ENCODE data around the gene BRD3OS. TPM values are rescaled to one million over a fixed set of nuclear protein-coding genes. Genes with fewer than 3 reads are reported as not detected.
A peak's percentile ranks its signal among the peaks of the same experiment; 100 is the strongest.

BRD3OS gene
- total RNA-seq, 1 donor from 2014 or later: 5.3 TPM

DNA sequence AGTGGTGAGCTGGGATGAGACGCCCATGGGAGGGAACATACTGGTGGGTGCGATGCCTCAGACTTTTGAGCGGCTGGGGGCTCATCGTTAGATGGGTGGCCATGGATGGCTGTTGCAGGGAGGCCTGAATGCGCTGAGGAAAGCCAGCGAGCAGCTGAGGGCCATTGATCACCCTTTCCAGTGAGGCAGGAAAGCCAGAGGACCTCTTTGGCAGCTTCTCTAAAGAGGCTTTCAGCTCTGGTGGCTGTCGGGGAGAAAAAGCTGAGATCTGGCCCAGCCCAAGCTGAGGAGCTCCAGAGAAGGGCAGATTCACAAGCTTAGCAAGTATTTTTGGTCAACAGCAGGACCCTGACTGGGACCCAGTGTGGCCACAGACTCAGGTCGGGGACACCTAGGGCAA is 19.9 kb upstream of the BRD3OS start:
- ATAC-seq: no peak

DNA sequence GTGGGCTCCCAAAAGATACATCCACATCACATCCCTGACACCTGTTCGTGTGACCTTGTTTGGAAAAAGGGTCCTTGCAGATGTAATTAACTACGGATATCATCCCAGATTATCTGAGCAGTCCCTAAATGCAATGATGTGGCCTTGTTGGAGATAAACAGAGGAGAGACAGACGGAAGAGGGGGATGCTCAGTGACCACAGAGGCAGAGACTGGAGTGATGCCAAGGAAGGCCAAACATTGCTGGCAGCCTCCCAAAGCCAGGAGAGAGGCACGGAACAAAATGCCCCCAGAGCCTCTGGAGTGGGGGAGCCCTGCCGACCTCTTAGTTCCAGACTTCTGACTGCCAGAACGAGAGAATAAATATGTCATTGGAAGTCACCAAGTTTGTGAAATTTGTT is 18.1 kb upstream of the BRD3OS start:
- no peak for ATAC-seq

DNA sequence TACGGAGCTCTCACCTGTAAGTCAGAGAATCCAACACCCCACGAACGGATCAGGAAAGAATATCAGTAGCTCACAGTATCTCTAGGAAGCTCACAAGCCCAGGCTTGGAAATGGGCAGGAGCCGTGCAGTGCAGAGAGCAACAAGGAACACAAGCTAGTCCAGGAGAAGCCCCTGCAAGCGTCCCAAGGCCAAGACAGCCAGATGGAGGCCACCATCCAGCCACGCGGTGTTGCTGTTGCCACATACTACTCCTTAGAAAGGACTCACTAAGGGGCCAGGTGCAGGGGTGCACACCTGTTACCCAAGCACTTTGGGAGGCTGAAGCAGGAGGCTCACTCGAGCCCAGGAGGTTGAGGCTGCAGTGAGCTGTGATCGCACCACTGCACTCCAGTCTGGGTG is 17.7 kb upstream of the BRD3OS start:
- no peak for ATAC-seq

DNA sequence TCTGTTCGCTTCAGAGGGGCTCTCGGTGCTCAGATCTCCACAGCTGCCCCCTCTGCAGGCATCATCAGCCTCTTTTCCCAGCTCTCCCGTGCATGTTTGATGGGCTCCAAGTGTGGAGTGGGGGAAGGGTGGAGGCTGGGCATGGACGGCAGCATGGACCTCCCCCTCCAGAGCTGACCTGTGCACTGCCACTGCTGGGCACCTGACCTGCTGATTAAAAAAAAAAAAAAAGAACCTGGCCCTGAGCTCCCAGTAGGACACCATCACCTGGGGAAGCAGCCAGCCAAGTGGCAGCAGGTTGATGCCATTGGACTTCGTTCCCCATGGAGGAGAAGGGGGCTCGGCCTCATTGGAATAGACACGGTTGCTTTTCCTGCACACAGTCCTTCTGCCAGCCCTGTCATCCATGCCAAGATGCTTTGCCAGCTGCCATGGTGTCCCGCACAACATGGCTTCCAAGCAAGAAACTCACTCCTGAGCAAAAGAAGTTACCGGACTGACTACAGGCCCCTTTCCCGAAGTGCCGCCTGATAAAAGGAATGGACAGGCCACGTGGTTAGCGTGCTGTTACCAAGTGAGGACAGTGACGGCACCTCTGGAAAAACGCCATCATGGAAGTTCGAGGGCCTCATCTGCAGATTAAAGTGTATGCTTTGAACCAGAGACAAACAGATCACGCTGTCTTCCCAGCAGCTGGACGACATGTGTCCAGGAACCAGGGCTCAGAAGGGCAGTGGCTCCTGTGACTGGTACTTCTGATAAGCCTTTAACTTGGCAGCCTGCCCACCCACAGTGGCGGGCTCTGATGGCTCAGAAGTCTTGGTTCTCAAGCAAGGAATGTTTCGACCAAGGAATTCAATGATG is 14.7 kb upstream of the BRD3OS start:
- no peak for ATAC-seq

DNA sequence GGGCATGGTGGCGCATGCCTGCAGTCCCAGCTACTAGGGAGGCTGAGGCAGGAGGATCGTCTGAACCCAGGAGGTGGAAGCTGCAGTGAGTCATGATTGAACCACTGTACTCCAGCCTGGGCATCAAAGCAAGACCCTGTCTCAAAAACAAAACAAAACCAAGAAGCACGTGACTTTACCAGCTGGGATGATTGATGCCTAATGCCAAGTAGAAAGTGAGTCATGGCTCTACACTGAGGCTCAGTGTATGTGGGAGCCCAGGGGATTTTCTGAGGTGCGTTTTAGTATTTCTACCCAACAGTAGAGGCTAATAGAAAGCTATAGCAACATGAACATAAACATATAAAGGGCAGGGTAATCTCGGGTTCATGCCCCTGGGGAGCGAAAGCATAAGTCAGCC is 13.9 kb upstream of the BRD3OS start:
- ATAC-seq: no peak

DNA sequence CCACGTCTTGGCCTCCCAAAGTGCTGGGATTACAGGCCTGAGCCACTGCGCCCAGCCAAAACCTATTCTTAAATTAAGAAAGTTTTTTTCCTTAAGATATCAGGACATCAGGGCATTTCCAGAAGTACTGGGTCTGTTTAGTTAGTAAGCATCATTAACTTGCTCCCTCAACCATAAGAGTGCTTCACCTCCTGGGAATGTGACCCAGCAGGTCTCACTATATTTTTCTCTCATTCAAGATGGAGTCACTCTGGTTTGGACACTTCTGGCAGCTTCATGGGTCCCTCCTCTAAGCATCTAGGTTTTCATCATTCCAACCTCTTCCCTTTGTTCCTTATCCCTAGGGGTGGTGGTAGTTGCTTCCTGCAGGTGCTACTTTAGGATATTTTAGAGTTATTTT is 10.3 kb upstream of the BRD3OS start:
- ATAC-seq: peak; percentile 39

DNA sequence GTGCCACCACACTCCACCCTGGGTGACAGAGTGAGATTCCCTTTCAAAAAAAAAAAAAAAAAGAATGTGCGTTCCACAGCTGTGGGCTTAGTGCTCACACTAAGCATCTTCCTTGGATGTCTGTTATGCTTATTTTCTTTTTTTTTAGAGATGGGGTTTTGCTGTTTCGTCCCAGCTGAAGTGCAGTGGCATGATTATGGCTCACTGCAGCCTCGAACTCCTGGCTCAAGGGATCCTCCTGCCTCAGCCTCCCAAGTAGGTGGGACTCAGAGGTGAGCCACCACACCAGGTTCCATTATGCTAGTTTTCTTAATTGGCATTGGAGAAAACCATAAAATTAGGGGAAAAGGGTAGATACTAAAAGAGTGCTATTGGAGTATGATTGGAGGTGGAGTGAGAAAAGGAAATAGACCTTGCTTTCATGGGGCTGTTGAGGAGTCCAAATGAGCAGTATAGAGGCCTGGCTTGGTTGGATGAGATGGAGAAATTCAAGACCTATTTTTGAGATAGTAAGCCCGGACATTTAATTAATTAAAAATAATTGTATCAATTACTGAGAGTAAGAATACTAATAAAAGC is 978 bp upstream of the BRD3OS start:
- ATAC-seq: no peak

DNA sequence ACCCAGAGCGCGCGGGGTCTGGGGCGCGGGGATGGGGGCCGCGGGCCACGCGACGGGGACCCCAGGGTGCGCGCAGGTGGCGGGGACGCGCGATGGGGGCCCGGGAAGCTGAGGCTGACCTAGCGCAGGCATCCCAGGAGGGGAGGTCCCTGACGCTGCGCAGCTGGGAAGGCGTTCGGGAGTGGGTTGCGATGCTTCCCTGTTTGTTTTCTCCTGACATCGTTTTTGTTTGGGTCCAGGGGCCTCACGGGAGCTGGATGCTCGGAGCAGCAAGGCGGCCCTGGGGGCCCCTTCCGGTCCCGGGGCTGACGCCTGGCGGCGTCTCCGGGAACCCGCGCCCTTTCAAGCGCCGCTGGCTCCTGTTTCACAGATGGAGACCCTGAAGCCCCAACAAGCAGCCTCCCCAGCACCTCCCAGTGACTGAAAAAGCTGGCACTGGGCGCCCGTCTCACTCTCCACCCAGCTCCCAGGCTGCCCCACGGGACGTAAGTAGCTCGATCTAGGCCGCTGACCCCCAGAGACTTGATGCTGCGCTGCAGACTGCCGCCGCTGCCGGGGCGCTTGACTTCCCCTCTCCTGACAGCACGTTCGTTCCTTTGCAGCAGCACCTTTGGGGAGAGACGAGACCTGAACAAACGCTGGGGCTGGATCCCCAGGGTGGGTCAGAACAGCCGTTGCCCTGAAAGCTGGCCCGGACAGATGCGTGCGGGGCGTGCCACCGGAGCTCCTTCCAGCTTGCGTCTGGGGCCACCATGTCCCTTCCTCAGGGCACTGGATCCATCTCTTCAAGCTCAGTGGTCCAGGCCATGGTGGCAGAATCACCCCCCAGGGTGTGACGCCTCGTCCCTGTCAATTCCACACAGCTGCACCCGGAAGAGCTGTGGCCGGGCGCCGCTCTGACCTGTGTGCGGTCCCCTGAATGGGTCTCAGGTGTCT is 593 bp downstream of the BRD3OS start:
- peak; percentile 0 for ATAC-seq

DNA sequence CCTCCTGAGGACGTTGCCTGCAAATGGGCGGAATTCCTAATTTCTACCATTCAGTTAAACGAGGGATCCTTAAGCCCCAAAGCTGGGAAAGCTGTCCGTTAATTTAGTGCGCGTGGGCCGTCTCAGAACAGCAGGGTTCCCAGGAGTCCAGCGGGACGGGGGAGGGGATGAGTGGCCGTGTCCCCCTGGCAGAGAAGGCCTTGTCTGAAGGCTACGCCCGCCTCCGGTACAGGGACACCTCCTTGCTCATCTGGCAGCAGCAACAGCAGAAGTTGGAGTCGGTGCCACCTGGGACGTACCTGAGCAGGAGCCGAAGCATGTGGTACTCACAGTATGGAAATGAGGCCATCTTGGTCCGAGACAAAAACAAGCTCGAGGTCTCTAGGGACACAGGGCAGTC is 1.3 kb downstream of the BRD3OS start:
- no peak for ATAC-seq

DNA sequence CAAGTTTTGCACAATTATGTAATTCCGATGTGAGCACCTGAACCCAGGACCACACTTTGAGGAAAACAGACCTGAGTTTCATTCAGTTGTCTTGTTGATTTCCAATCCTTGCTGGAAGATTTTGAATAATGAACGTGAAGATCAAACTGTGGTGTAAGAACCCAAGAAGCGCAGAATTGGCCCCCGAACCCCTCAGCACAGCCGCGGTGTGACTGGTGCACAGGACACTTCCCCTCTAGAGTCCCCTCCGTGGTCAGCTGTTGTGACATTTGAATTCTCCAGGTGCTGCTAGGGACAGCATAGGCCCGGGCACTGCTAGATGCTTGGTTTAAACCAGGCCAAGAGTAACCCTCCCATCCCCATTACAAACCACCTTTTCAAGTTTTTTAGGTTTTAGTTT is 1.7 kb downstream of the BRD3OS start:
- no peak for ATAC-seq

DNA sequence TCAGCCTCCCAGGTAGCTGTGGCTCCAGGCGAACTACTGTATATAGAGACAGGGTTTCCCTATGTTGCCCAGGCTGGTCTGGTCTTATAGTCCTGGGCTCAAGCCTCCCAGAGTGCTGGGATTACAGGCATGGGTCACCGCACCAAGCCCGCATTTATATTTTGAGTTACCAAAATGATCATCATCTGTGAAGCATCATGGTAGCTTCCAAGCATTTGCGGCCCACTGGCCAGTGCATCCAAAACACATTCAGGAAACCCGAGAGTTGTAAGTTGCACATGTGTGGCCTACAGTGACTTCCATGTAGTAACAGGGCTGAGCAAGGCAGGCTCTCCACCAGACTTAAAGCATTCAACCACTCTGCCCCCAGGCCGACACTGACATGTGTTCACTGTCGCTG is 2.3 kb downstream of the BRD3OS start:
- no peak for ATAC-seq

DNA sequence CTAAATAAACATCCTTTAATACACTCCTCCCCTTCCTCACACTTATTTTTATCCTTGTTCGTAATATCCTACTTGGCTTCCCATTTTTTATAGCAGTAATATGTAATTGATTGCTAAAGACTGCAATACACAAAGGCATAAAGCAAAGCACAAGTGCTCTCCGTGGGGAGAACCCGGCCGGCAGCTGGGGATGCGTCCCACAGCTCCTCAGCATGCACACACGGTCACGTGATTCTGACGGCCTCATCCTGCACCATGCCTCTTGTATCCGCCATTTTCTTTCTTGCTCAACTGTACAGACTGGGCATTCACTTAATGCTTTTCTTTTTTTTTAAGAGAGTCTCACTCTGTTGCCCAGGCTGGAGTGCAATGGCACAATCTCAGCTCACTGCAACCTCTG is 2.8 kb downstream of the BRD3OS start:
- no peak for ATAC-seq

DNA sequence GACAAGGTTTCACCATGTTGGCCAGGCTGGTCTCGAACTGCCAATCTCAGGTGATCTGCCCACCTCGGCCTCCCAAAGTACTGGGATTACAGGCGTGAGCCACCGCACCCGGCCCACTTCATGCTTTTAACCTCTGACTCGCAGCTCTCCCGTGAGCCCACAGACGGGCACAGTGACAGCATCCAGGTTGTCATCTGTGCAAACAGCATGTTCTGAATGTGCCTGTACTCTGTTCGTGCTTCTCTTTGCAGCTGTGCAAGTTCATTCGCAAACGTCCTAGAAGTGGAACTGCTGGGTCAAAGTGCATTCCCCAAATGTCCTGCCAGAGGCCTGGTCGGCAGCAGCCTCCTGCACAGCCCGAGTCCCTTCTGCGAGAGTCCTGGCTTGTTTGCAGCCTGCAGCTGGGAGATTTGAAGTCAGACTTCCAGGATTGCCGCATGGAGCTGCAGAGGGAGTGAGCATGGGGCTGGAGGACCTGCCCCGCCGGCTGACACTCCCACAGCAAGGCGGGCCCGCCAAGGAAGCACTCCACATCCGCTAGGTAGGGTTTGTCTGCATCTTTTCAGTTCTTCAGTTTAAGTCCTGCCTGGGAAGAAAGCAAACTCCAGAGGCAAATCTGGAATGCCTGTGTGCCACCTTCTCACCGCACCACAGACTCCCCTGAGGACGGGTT is 3.4 kb downstream of the BRD3OS start:
- no peak for ATAC-seq

DNA sequence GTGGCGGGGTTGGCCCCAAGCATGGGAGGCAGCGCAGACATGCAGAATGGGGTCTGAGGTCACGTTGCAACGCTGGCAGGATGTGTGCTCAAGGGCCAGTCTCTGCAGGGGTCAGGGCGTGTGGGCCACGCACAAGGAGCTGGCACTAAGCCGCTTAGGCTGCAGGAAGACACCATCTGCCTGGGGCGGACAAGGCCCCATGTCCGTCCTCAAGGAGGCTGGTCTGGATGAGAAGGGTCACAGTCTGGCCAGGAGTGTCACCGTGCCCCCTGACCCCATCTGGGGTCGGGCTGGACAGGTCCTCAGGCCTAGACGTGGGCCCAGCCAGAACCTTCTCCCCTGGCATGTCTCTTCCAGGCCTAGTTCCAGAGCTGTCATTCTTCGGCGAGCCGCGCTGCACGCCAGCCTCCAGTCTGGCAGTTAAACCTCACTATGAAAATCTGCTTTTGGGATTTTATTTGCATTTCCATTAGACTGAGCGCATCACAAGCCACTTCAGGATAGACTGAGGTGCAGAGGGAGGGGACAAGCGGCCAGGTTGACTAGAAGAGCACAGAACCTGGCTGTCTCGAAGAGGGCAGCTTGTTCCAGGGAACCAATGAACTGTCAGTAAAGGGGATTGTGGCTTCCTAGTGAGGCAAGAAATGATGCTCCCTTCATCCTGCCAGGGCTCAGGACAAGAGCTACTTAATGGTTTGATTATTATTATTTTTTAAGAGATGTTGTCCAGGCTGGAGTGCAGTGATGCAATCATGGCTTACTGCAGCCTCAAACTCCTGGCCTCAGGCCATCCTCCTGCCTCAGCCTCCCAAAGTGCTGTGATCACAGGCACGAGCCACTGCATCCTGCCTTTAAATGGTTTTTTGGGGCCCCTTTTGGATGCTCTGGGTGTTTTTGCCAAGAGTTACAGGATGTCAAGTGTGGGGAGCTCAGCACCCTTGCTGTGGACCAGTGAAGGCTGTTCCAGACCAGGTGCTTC is 4.3 kb downstream of the BRD3OS start:
- ATAC-seq: no peak

DNA sequence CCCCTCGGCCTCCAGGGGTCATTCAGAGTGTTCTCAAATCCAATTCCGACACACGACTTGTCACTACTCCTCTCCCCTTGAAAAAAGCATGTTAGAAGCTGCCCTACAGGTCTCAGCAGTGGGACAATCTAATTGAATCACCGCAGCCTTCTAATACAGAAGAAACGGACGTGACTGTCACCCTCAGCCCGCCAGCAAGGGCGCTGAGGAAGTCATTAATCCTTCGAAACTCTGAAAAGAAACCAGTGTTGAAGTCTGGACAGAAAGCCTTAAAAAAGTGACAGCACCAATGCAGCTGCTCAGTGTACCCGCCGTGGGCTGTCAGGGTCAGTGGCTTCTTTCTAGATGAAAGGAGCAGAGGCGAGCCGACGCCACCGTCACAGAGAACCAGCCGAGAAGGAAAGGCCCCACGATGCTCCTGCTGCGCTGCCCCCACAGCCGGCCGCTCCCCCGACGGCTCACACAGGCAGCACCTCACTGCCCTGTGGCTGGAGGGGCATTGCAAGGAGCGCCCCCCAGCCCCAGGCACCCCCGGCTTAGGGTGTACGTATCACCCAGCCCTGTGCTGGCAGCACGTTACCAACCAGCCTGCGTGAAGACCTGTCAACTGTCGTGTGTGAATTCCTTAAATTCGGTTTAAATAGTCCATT is 5.7 kb downstream of the BRD3OS start:
- no peak for ATAC-seq

DNA sequence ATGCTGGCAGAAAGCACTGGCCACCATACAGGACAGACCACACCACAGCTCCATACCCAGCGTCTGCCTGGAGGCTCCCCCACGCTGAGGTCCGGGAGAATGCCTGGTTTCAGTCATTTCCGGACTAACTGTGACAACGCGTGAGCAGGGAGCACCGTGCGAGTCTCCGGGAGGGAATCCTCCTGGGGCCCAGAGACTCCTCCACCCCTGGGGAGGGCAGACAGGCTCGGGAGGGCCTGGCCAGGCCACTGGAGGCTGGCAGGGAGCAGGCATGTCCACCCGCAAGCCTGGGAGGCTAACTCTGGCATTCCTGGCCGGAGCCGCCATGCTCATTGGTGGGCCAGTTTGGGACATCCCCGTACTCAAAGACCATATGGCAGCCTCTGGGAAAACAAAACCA is 6.5 kb downstream of the BRD3OS start:
- no peak for ATAC-seq

DNA sequence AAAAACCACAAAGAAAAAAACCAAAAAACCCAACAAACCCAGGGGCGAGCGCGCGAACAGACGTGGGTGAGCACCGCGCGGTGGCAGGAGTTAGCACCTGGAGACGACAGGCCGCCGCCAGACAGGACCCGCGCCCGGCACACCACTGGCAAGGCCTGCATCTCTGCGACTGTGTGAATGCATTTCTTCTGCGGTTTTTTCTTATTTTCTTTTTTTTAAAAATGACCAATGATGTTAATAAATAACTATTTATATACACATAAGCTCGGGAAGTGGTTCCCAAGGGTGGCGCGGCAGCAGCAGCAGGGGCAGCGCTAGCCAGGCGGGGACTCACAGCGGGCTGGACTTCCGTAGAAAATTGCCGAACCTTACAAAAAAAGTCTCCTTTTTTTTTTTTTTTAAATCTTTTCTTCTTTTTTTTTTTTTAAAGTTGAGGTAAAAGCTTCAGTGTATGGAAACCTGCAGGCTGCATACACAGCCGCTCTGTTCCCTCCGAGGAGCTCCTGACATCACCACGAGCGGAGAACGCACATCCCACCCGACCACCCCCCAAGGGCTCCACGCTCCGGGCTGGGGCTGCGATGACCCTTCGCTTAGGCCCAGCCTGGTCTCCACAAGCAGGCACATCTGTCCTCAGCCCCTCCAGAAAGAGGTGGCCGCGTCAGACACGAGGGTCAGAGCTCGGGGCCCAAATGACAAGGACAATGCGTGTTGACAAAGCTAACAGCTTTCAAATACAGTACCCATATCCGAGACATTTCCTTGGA is 7.4 kb downstream of the BRD3OS start:
- ATAC-seq: no peak

DNA sequence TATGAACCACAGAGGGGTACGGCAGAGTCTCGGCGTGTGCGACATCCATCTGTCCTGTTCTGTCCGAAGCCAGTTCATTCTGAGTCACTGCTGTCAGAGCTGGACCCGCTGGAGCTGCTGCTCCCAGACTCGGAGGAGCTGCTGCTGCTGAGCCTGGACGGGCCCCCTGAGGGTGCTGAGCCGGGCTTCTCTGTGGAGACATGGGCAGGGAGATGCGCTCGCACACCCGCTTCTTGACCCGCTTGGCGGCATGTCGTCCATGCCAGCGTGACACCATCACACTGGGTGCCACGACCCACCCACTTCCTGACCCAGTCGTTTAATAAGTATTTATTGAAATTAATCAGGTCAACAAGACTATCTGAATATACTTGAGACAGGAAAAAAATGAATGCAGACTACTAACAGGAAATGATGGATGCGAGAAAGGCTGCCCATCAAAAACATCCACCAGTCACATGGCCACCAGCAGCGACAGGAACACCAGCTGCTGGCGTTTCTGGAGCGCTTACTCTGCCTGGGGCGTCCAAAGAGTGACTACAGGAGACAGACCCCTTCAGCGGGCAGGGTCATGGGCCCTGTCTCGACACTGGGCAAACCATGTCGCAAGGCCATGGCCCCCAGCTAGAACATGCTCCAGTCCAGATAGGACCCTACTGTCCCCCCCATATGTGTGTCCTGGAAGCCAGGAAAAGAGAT is 8.4 kb downstream of the BRD3OS start:
- ATAC-seq: no peak

DNA sequence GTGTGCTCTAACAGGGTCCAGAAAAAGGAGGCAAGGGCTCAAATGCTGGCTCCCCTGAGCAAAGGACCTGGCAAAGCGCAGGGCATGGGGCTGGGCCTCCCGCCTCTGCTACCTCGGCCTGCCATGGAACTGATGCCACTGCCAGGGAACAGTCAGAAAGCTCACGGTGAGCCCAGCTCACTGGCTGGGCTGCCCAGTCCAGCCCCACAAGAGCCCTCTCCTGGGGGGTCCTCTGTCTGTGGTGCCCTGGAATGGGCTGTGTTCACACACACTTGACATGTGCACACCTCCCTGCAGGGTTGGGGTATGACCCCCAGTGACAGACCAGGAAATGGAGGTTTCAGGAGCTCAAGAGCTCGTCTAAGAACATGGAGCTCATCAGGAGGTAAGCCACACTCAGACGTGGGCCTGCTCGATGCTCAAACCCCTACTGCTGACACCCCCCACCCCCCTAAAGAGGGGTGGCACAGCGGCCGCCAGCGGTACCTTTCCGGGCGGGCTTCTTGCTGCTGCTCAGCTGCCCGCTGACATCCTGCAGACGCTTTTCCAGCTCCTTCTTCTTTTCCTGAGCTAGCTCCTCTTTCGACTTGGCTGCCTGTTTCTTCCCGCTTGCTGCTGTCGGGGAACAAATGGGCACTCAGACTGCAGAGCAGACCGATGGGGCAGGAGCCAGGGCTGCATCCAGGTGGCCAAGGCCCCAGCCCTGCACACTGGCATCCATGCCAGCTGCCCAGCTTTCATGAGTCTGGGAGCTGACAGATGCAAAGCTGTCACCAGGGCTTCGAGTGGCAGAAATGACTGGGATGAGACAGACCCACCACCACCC is 9.1 kb downstream of the BRD3OS start:
- ATAC-seq: no peak
